Cardiac muscle cell (in vitro differentiated cells and primary cell): ENCODE data around the gene UBXN7. TPM values are rescaled to one million over a fixed set of nuclear protein-coding genes. Genes with fewer than 3 reads are reported as not detected.

ENCODE experiments used
- DNase-seq, 2 donors: peaks; one replicate each; pipeline versions ENCODE4 v3.0.0 to v3.0.0-alpha.2; 2010 to 2017; ENCODE audit warnings: low read depth in 1 of 2, low spot score in 1 of 2
- H3K27ac ChIP-seq: fragments of 200-600 bp; sonication (generic); 2 replicates; pipeline ENCODE4 v1.5.1; 2016
- H3K27me3 ChIP-seq: fragments of 200-600 bp; sonication (generic); 2 replicates; pipeline ENCODE4 v1.6.0; 2016; ENCODE audit warnings: control low read depth
- H3K36me3 ChIP-seq: fragments of 200-600 bp; sonication (generic); 2 replicates; pipeline ENCODE4 v1.5.1; 2016; ENCODE audit warnings: control low read depth
- H3K4me1 ChIP-seq: fragments of 200-600 bp; sonication (generic); 2 replicates; pipeline ENCODE4 v1.8.1; 2017; ENCODE audit warnings: low read depth, mild to moderate bottlenecking, mixed run types
- H3K4me3 ChIP-seq: fragments of 200-600 bp; sonication (generic); 2 replicates; pipeline ENCODE4 v1.5.1; 2016; ENCODE audit warnings: mild to moderate bottlenecking
- H3K9me3 ChIP-seq: fragments of 200-600 bp; sonication (generic); 2 replicates; pipeline ENCODE4 v1.5.1; 2017; ENCODE audit warnings: low read depth, mild to moderate bottlenecking, control low read depth
- CTCF ChIP-seq: IDR thresholded peaks from 2 replicates; pipeline ENCODE4 v1.5.1; 2012; ENCODE audit warnings: low read depth, mild to moderate bottlenecking, low read length
- polyA plus RNA-seq: library from polyadenylated mRNA; unstranded; fragments of >200 nt; fragmentation: Nextera tagmentation; extraction: Ambion mirVana; gene quantifications from 2 replicates; pipeline ENCODE4 v1.2.1, GENCODE V29; 2016
- total RNA-seq: library from RNA; depleted of rRNA; stranded (reverse); fragments of >200 nt; gene quantifications from 2 replicates; pipeline ENCODE4 v1.2.3, GENCODE V29; 2016

UBXN7 gene
- total and polyA plus RNA-seq, 2 experiments from 2014 or later = 27.7 to 33.1 TPM

- no peaks in the 10 kb centered on the region for H3K27me3 ChIP-seq
- no peaks in the 10 kb centered on the region for H3K9me3 ChIP-seq
- H3K4me1 ChIP-seq = no peaks in the 10 kb centered on the region
- no peak overlapping the region for H3K27ac ChIP-seq
- no peak for TF ChIP-seq CTCF
- H3K36me3 ChIP-seq = no peaks in the 10 kb centered on the region
- DNase-seq = no peak
- H3K4me3 ChIP-seq = no peak overlapping the region
Observed at GRCh38 chr3:196336319-196337145, 95.7 kb downstream of the UBXN7 start.

- Histone ChIP-seq H3K36me3 (no peaks in the 10 kb centered on the region), H3K27ac (no peak overlapping the region), H3K4me1 (no peaks in the 10 kb centered on the region), H3K27me3 (no peaks in the 10 kb centered on the region), H3K4me3 (no peak overlapping the region), H3K9me3 (no peaks in the 10 kb centered on the region)
- TF ChIP-seq CTCF = no peak
- no peak for DNase-seq
Observed at GRCh38 chr3:196335503-196335948, 96.7 kb downstream of the UBXN7 start.

- Histone ChIP-seq H3K4me1 (no peaks in the 10 kb centered on the region), H3K27me3 (no peaks in the 10 kb centered on the region), H3K9me3 (no peaks in the 10 kb centered on the region), H3K27ac (no peak overlapping the region), H3K4me3 (no peak overlapping the region), H3K36me3 (no peaks in the 10 kb centered on the region)
- no peak for TF ChIP-seq CTCF
- DNase-seq = no peak
Observed at GRCh38 chr3:196334982-196335381, 97.2 kb downstream of the UBXN7 start.

GRCh38 chr3:196332168-196332567, 100.1 kb downstream of the UBXN7 start:
- Histone ChIP-seq H3K4me3 (no peak overlapping the region), H3K4me1 (no peaks in the 10 kb centered on the region), H3K27me3 (no peaks in the 10 kb centered on the region), H3K36me3 (no peaks in the 10 kb centered on the region), H3K27ac (no peak overlapping the region), H3K9me3 (no peaks in the 10 kb centered on the region)
- TF ChIP-seq CTCF = no peak
- no peak for DNase-seq

GRCh38 chr3:196327405-196327804, 104.8 kb downstream of the UBXN7 start:
- DNase-seq = peak in 1 of 2 donors; percentile 5
- Histone ChIP-seq H3K4me3 (no peak overlapping the region), H3K27me3 (no peaks in the 10 kb centered on the region), H3K4me1 (no peaks in the 10 kb centered on the region), H3K36me3 (no peaks in the 10 kb centered on the region), H3K9me3 (no peaks in the 10 kb centered on the region), H3K27ac (no peak overlapping the region)
- TF ChIP-seq CTCF = no peak
